Prostate gland (tissue), 2 donors: ENCODE results near the gene TRIM34.

Source experiments
- CTCF ChIP-seq, 4 experiments: fragments of 200-600 bp in 2 of 4; fragments of 450-650 bp in 2 of 4; sonication (generic) in 2 of 4; IDR thresholded peaks; 1 replicate in 3 of 4; 2 replicates in 1 of 4; pipeline ENCODE4 v1.5.1; 2016 to 2019; ENCODE audit warnings: antibody characterized with exemption in 4 of 4, mild to moderate bottlenecking in 2 of 4, moderate library complexity in 2 of 4
- POLR2A ChIP-seq: fragments of 450-650 bp; IDR thresholded peaks from one replicate; pipeline ENCODE4 v1.6.1; 2016; ENCODE audit warnings: antibody characterized with exemption, mild to moderate bottlenecking

GRCh38 chr11:5580577-5580976 lies 44.2 kb upstream of the TRIM34 start, which contains the start of gene OR52B6:
- no peak for TF ChIP-seq CTCF (IDR thresholded peaks at IDR 0.05)
- no peak for TF ChIP-seq POLR2A
